Lower leg skin (tissue), 4 donors: Measurements from ENCODE around the gene DCLRE1B. TPM values are rescaled to one million over a fixed set of nuclear protein-coding genes. Genes with fewer than 3 reads are reported as not detected.

Source experiments
- DNase-seq, 2 donors: peaks; one replicate each; pipeline ENCODE4 v3.0.0-alpha.2; 2019; ENCODE audit warnings: low spot score in 2 of 2
- H3K4me3 ChIP-seq: fragments of 200-600 bp; sonication (generic); 2 replicates; pipeline ENCODE4 v1.5.1; 2017; ENCODE audit warnings: mild to moderate bottlenecking, low read depth; ENCODE audit not compliant: poor library complexity, severe bottlenecking
- CTCF ChIP-seq, 3 donors: fragments of 450-650 bp; IDR thresholded peaks; one replicate each; pipeline ENCODE4 v1.5.1; 2016; ENCODE audit warnings: antibody characterized with exemption in 3 of 3, mild to moderate bottlenecking in 3 of 3, moderate library complexity in 2 of 3
- POLR2A ChIP-seq, 2 donors: fragments of 450-650 bp; IDR thresholded peaks; one replicate each; pipeline ENCODE4 v1.6.1; 2016 to 2017; ENCODE audit warnings: antibody characterized with exemption in 2 of 2, mild to moderate bottlenecking in 1 of 2, moderate library complexity in 1 of 2
- WGBS, 2 donors: methylation state at CpG; one replicate each; pipeline ENCODE4 v1.1.5; 2018; 5-methylcytosine and 5-hydroxymethylcytosine counted together
- intact Hi-C: fragments of 100-400 bp; cut with DNase I; formaldehyde crosslinking; loops from one replicate; pipeline ENCODE4 v1.15.0; 2023; ENCODE audit warnings: low total_unique reads
- total RNA-seq, 4 donors: library from RNA; depleted of rRNA; stranded (reverse); fragments of >200 nt; gene quantifications; one replicate each; pipeline ENCODE4 v1.1.0, GENCODE V29; 2016

DCLRE1B gene
- total RNA-seq, 4 donors from 2014 or later = 2.1 to 4.4 (median 3.5) TPM

- no peak overlapping the region for H3K4me3 ChIP-seq
- DNase-seq = no peak
- intact Hi-C loops = no loop called here
- TF ChIP-seq CTCF (IDR thresholded peaks at IDR 0.05) (no peak), POLR2A (IDR thresholded peaks at IDR 0.05) (no peak)
These were observed 6.0 kb upstream of the DCLRE1B start for GRCh38 chr1:113899111-113899510.

- WGBS, 2 donors = 58 to 72% methylated on average over 3 of the region's 3 CpGs
- DNase-seq = no peak
- intact Hi-C loops = loop anchor here (10.0 kb wide), 1 partner anchor 66 kb away; no protein-coding TSS in a partner anchor
- TF ChIP-seq CTCF (IDR thresholded peaks at IDR 0.05) (no peak), POLR2A (IDR thresholded peaks at IDR 0.05) (no peak)
- no peak overlapping the region for H3K4me3 ChIP-seq
These were observed 3.9 kb upstream of the DCLRE1B start for GRCh38 chr1:113901191-113901590.

DNA sequence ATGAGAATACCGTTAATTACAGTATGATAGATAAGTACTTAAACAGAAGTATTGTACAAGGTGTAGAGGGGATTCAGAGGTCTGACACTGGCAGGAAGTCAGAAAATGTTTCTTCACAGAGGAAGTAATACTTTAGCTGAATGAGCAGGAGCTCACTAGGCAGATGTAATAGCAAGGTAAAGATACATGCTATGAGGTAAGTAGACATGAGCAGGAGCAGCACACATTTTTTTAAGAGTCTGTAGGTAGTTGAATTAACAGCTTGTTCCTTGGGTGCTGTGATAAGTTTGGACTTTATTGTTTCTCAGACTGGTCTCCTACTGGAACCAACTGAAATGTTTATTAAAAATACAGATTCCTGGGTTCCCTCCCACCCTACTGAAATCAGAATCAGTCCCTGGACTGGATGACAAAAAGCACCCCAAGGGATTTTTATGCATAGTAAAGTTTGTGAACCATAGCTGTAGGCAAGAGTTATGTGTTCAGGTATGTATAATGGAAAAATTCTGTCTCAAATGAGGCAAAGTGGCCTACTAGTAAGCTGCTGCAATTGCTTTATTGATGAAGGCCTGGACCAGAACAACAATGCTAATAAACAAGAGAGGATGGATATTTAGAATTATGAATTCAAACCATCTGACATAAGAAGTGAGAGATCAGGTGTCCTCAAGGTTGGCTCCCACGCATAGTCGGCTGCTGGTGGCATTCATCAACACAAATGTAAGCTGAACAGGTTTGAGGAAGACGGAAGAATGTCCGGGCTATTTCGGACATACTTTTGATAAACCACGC lies 1.4 kb upstream of the DCLRE1B start:
- intact Hi-C loops = loop anchor here (10.0 kb wide), 1 partner anchor 69 kb away; no protein-coding TSS in a partner anchor
- H3K4me3 ChIP-seq = no peak overlapping the region
- 24 to 27% methylated on average over 7 of the region's 7 CpGs for WGBS, 2 donors
- TF ChIP-seq CTCF (IDR thresholded peaks at IDR 0.05) (no peak), POLR2A (IDR thresholded peaks at IDR 0.05) (no peak)
- no peak for DNase-seq

GRCh38 chr1:113904293-113904673 lies 843 bp upstream of the DCLRE1B start:
- WGBS, 2 donors = 0 to 1% methylated on average over 11 of the region's 11 CpGs
- intact Hi-C loops = loop anchor here (10.0 kb wide), 1 partner anchor 69 kb away; no protein-coding TSS in a partner anchor
- no peak for DNase-seq
- no peak for TF ChIP-seq POLR2A (IDR thresholded peaks at IDR 0.05)
- no peak for TF ChIP-seq CTCF (IDR thresholded peaks at IDR 0.05)
- peak overlapping the region; percentile 58 for H3K4me3 ChIP-seq

- peak overlapping the region; percentile 44 for H3K4me3 ChIP-seq
- 0% methylated on average over 17 of the region's 17 CpGs for WGBS, 2 donors
- intact Hi-C loops = loop anchor here (10.0 kb wide), 1 partner anchor 71 kb away; no protein-coding TSS in a partner anchor
- TF ChIP-seq CTCF (IDR thresholded peaks at IDR 0.05) = no peak
- TF ChIP-seq POLR2A (IDR thresholded peaks at IDR 0.05) = no peak
- no peak for DNase-seq
These were observed 322 bp downstream of the DCLRE1B start for GRCh38 chr1:113905435-113905861.
